ENCODE data around the gene CRMP1. TPM values are rescaled to one million over a fixed set of nuclear protein-coding genes. Genes with fewer than 3 reads are reported as not detected.

The CRMP1 gene
- total and polyA plus RNA-seq, 3 donors from 2014 or later = 5.0 to 9.4 (median 8.9) TPM

- no peak overlapping the region for H3K27ac ChIP-seq
- peaks cover 7% of the 10 kb centered on the region for H3K4me1 ChIP-seq
- H3K4me3 ChIP-seq = no peak overlapping the region
- H3K9me3 ChIP-seq = no peaks in the 10 kb centered on the region
- no peaks in the 10 kb centered on the region for H3K36me3 ChIP-seq (ENCODE audit: low read depth, missing control alignments)
- no peak for DNase-seq
- intact Hi-C loops (cut with DNase I; ENCODE audit: low total_unique reads) = no loop called here
- WGBS, 2 donors = 71 to 79% methylated on average over 2 of the region's 2 CpGs
- no peaks in the 10 kb centered on the region for H3K27me3 ChIP-seq
- TF ChIP-seq CTCF (IDR thresholded peaks at IDR 0.05) (no peak), POLR2A (IDR thresholded peaks at IDR 0.05) (no peak)
These were observed 104.7 kb downstream of the CRMP1 start for GRCh38 chr4:5788144-5788543.

- Histone ChIP-seq H3K36me3 (ENCODE audit: low read depth, missing control alignments) (no peaks in the 10 kb centered on the region), H3K4me1 (peaks cover 7% of the 10 kb centered on the region), H3K27ac (no peak overlapping the region), H3K9me3 (no peaks in the 10 kb centered on the region), H3K27me3 (no peaks in the 10 kb centered on the region), H3K4me3 (no peak overlapping the region)
- DNase-seq = no peak
- intact Hi-C loops (cut with DNase I; ENCODE audit: low total_unique reads) = no loop called here
- WGBS, 2 donors = 91 to 96% methylated on average over 7 to 8 of the region's 8 CpGs
- TF ChIP-seq POLR2A (IDR thresholded peaks at IDR 0.05) (no peak), CTCF (IDR thresholded peaks at IDR 0.05) (no peak)
These were observed 105.6 kb downstream of the CRMP1 start for GRCh38 chr4:5787311-5787710.

GRCh38 chr4:5785806-5786680 lies 106.8 kb downstream of the CRMP1 start:
- intact Hi-C loops (cut with DNase I; ENCODE audit: low total_unique reads) = no loop called here
- Histone ChIP-seq H3K27ac (no peak overlapping the region), H3K4me3 (no peak overlapping the region), H3K27me3 (no peaks in the 10 kb centered on the region), H3K4me1 (peaks cover 7% of the 10 kb centered on the region), H3K36me3 (ENCODE audit: low read depth, missing control alignments) (no peaks in the 10 kb centered on the region), H3K9me3 (no peaks in the 10 kb centered on the region)
- WGBS, 2 donors = 68 to 76% methylated on average over 9 of the region's 9 CpGs
- DNase-seq = no peak
- no peak for TF ChIP-seq POLR2A (IDR thresholded peaks at IDR 0.05)
- no peak for TF ChIP-seq CTCF (IDR thresholded peaks at IDR 0.05)

GRCh38 chr4:5784960-5785611 lies 107.8 kb downstream of the CRMP1 start:
- DNase-seq = no peak
- Histone ChIP-seq H3K27me3 (no peaks in the 10 kb centered on the region), H3K27ac (no peak overlapping the region), H3K4me1 (peaks cover 7% of the 10 kb centered on the region), H3K9me3 (no peaks in the 10 kb centered on the region), H3K4me3 (no peak overlapping the region), H3K36me3 (ENCODE audit: low read depth, missing control alignments) (no peaks in the 10 kb centered on the region)
- TF ChIP-seq CTCF (IDR thresholded peaks at IDR 0.05) = no peak
- no peak for TF ChIP-seq POLR2A (IDR thresholded peaks at IDR 0.05)
- intact Hi-C loops (cut with DNase I; ENCODE audit: low total_unique reads) = no loop called here
- WGBS, 2 donors = 70 to 81% methylated on average over 9 of the region's 9 CpGs
